ENCODE data around the gene CLIP2.

The CLIP2 gene

GRCh38 chr7:74272305-74273038, 16.7 kb upstream of the CLIP2 start:
- no peak for DNase-seq

DNA sequence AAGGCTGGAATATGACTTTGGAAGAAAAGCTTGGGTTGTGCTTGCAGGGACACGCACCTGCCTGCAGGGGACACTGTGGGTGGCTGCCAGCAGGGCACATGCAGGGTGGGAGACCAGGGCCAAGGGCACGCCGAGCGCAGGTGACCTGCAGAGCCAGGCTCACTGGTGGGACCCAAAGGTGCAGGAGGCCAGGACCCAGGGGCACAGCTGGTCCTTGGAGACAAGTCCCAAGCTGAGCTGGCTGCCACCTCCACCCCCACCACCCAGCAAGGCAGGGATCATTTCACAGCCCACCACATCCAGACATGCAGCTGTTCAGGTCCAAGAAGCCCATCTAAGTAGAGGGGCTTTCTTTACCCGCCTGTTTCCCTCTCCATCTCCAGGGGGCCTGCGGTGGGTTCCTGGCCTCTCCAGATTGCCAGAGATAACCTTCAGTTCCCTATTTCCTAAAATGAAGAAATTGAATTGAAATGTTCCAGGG, 13.8 kb upstream of the CLIP2 start:
- no peak for DNase-seq

GRCh38 chr7:74277636-74278035, 11.6 kb upstream of the CLIP2 start:
- DNase-seq, result no peak

DNA sequence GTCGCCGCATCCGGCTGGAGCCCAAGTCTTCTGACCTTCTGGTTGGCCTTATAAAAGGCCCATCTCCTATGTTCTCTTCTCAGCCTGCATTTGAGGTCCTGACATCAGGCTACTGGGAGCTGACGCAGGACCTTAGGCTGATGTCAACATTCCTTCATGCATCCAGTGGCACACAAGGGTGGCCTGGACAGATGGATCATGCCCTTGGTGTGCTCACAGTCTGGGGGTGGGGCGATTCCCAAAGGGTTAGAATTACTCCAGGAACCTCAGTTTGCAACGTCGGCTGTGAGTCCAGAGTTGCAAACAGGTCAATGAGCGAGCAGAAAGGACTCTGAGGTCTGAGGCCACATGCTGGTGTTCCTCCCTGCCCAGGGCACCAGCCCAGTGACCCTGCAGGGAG, 8.2 kb upstream of the CLIP2 start:
- no peak for DNase-seq

GRCh38 chr7:74282748-74283459, 6.3 kb upstream of the CLIP2 start:
- DNase-seq, result no peak

- no peak for DNase-seq
These were observed 5.3 kb upstream of the CLIP2 start for GRCh38 chr7:74283858-74284447.

GRCh38 chr7:74284781-74285259, 4.4 kb upstream of the CLIP2 start:
- no peak for DNase-seq

DNA sequence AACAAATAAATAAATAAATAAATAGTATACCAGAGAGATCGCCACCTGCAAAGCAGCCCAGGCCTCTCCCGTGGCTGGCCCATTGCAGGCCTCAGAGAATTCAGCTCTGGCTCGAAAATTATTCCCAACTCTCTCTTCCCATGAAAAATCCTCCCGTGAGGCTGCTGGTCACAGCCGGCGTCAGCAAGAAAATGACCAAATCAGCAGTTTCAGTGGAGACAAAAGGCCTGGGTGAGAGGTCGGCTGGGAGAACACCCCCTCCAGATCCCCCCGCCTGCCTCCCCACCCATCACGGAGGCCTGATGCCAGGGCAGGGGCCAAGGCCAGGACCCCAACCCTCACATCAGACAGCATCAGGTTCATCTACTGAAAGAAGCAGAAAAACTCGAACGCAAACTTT, 3.1 kb upstream of the CLIP2 start:
- DNase-seq, result no peak

- no peak for DNase-seq
These were observed 1.7 kb upstream of the CLIP2 start for GRCh38 chr7:74287303-74288033.

DNA sequence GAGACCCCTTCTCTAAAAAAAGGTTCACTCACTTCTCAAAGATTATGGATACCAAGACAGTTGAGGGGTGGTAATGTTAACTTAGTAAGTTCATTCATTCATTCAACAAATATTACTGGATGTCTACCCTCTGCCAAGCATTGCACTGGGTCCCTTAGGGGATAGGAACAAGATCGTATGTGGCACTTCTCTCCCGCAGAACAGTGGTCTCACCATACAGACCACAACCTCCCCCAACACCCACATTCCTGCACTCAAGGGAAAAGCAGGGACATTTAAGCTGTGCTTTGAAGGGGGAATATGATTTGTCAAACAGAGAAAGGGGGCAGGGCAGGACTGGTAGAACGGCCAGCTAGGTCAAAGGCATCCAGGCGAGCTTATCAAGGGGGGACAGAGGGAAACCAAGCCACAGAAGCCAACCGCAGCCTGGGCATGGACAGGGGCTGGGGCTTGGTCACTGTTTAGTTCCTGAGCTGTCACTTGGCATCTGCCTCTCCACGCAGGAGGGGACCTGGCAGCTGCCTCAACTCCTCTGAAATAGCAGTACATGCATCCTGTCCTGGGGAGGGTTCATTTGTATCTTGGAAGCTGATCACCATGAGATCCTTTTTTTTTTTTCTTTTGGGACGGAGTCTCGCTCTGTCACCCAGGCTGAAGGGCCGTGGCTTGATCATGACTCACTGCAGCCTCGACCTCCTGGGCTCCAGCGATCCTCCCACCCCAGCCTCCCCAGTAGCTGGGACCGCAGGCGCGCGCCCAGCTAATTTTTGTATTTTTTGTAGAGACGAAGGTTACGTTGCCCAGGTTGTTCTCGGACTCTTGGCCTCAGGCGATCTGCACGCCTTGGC, 949 bp upstream of the CLIP2 start:
- no peak for DNase-seq

- DNase-seq, result no peak
These were observed 699 bp downstream of the CLIP2 start for GRCh38 chr7:74289659-74290552.

- DNase-seq, result no peak
These were observed 1.3 kb downstream of the CLIP2 start for GRCh38 chr7:74290553-74290950.

DNA sequence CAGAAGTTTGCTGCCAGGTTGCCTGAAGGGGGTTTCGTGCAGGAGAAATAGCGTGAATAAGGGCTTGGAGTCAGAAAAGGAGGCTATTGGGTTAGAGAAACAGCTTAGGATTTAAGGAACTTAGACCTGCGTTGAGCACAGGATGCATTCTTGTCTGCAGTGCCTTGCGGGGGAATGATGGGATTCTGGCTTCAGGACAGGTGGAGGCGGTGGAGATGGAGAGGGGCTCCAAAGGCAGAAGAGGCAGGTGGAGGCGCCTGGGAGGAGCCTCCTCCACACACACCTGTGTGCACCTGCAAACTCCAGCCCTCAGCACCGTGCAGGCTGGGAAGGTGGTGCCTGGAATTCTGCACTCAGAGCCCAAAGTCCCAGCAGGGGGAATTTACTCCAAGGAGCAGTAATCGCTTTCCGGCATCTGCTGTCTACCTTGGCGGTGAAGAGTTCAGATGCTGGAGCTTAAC, 1.8 kb downstream of the CLIP2 start:
- no peak for DNase-seq

DNA sequence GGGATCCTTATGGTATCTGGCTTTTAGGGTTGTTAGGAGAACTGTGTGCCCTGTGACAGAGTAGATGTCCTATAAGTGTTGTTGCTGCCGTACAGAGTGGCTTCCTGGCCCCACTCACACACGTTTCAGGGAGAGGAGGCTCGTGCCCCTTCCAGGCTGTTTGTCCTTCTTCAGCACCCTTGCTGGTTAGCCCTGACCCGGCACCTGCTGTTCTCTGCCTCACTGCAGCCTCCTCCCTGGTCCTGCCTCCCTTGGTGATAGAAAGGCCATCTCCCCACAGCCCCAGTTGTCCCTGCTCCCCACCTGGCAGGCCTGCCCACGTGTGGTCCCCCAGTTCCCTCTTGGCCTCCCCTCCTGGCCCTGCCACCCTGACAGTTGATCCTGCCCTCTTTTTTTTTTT, 2.3 kb downstream of the CLIP2 start:
- no peak for DNase-seq

GRCh38 chr7:74292757-74293576, 3.8 kb downstream of the CLIP2 start:
- DNase-seq, result no peak

GRCh38 chr7:74293577-74293908, 4.3 kb downstream of the CLIP2 start:
- DNase-seq, result no peak

- DNase-seq, result no peak
These were observed 5.2 kb downstream of the CLIP2 start for GRCh38 chr7:74294191-74294998.

DNA sequence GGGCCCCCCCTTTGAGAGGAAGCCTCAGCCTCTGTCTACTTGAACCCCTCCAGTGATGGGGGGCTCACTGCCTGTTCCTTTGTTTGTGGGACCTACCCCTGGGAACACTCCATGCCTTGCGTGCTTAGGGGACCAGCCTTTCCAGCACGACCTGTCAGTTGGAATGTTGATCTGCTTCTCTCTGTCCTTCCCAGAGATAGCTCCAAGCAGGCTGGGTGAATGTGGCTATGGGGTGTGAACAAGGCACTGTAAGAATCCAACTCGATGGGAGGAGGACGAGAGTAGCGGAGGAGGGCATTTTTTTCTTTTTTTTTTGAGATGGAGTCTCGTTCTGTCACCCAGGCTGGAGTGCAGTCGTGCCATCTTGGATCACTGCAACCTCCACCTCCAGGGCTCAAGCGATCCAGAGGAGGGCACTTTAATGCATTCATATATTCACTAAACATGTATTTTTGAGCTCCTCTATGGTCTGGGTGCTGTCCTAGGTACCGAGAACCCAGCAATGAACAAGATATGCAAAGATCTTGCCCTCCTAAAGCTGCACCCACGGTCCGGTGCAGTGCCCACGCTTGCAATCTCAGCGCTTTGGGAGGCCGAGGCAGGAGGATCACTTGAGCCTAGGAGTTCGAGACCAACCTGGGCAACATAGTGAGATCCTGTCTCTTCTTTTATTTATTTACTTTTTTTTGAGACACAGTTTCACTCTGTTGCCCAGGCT, 8.5 kb downstream of the CLIP2 start:
- DNase-seq, result no peak

- DNase-seq, result no peak
These were observed 10.2 kb downstream of the CLIP2 start for GRCh38 chr7:74299401-74299800.

Measured in NCI-H2227 treated with DMSO at 0.1 percent for 48 hours (cell line).